Thoracic aorta (tissue), 2 donors: Measurements from ENCODE around the gene VAT1L. TPM values are rescaled to one million over a fixed set of nuclear protein-coding genes. Genes with fewer than 3 reads are reported as not detected.

Experiments
- ATAC-seq: fragments of 150-250 bp; one replicate; pipeline ENCODE4 v1.8.0; 2017; ENCODE audit warnings: low read depth; ENCODE audit not compliant: insufficient number of reproducible peaks, low FRiP score
- DNase-seq: peaks from one replicate; pipeline ENCODE4 v3.0.0-alpha.2; 2020; ENCODE audit warnings: low spot score
- H3K27ac ChIP-seq, 2 donors: fragments of 200-600 bp; sonication (generic); 1 replicate in 1 of 2; 2 replicates in 1 of 2; pipeline ENCODE4 v1.5.1; 2016; ENCODE audit warnings: mild to moderate bottlenecking in 2 of 2, moderate library complexity in 2 of 2
- H3K27me3 ChIP-seq: fragments of 200-600 bp; sonication (generic); replicated peaks from 2 replicates; pipeline ENCODE4 v1.6.0; 2016; ENCODE audit warnings: mild to moderate bottlenecking; ENCODE audit not compliant: insufficient read depth
- H3K36me3 ChIP-seq: fragments of 200-600 bp; sonication (generic); one replicate; pipeline ENCODE4 v1.5.1; 2016
- H3K4me1 ChIP-seq, 2 donors: fragments of 200-600 bp; sonication (generic); 1 replicate in 1 of 2; 2 replicates in 1 of 2; pipeline versions ENCODE4 v1.5.1 to v1.6.0; 2016; ENCODE audit warnings: low read depth in 2 of 2, mild to moderate bottlenecking in 1 of 2; ENCODE audit not compliant: control insufficient read depth in 1 of 2
- H3K4me3 ChIP-seq: fragments of 200-600 bp; sonication (generic); 2 replicates; pipeline ENCODE4 v1.5.1; 2016; ENCODE audit warnings: mild to moderate bottlenecking
- H3K9me3 ChIP-seq: fragments of 200-600 bp; sonication (generic); 2 replicates; pipeline ENCODE4 v1.5.1; 2016
- CTCF ChIP-seq: fragments of 200-600 bp; sonication (generic); IDR thresholded peaks from one replicate; pipeline ENCODE4 v1.5.1; 2019; ENCODE audit warnings: antibody characterized with exemption
- total RNA-seq, 2 donors: library from RNA; depleted of rRNA; stranded (reverse); fragments of >200 nt; gene quantifications; one replicate each; pipeline versions ENCODE4 v1.1.0 to v1.2.3, GENCODE V29; 2016

Gene VAT1L
- total RNA-seq, 2 donors from 2014 or later = 10.4 to 27.1 TPM

GRCh38 chr16:77763994-77764393 lies 24.4 kb upstream of the VAT1L start:
- no peaks in the 10 kb centered on the region for H3K27me3 ChIP-seq
- no peak for TF ChIP-seq CTCF
- no peak overlapping the region for H3K4me3 ChIP-seq
- H3K27ac ChIP-seq = peak overlapping the region in 1 of 2 donors; percentile 33
- H3K9me3 ChIP-seq = no peaks in the 10 kb centered on the region
- ATAC-seq (no peak), DNase-seq (no peak)
- H3K36me3 ChIP-seq = no peaks in the 10 kb centered on the region
- peaks cover 0 to 12% of the 10 kb centered on the region in 2 donors for H3K4me1 ChIP-seq

- H3K27ac ChIP-seq = no peak overlapping the region
- H3K36me3 ChIP-seq = no peaks in the 10 kb centered on the region
- DNase-seq (no peak), ATAC-seq (no peak)
- no peak overlapping the region for H3K4me3 ChIP-seq
- no peaks in the 10 kb centered on the region for H3K9me3 ChIP-seq
- H3K4me1 ChIP-seq = peaks cover 0 to 12% of the 10 kb centered on the region in 2 donors
- no peaks in the 10 kb centered on the region for H3K27me3 ChIP-seq
- TF ChIP-seq CTCF = no peak
Measured at GRCh38 chr16:77767211-77767610, 21.2 kb upstream of the VAT1L start.

- no peak overlapping the region for H3K27ac ChIP-seq
- H3K4me1 ChIP-seq = peaks cover 0 to 12% of the 10 kb centered on the region in 2 donors
- H3K27me3 ChIP-seq = no peaks in the 10 kb centered on the region
- H3K4me3 ChIP-seq = no peak overlapping the region
- H3K36me3 ChIP-seq = no peaks in the 10 kb centered on the region
- H3K9me3 ChIP-seq = no peaks in the 10 kb centered on the region
- no peak for ATAC-seq
- no peak for TF ChIP-seq CTCF
- no peak for DNase-seq
Measured at GRCh38 chr16:77767826-77768225, 20.5 kb upstream of the VAT1L start.

- Histone ChIP-seq H3K27me3 (no peaks in the 10 kb centered on the region), H3K27ac (no peak overlapping the region), H3K36me3 (no peaks in the 10 kb centered on the region), H3K4me3 (no peak overlapping the region), H3K4me1 (peaks cover 0 to 7% of the 10 kb centered on the region in 2 donors), H3K9me3 (no peaks in the 10 kb centered on the region)
- DNase-seq = no peak
- ATAC-seq = no peak
- TF ChIP-seq CTCF = no peak
Measured at GRCh38 chr16:77775911-77776909, 12.2 kb upstream of the VAT1L start.

GRCh38 chr16:77777745-77778144 lies 10.6 kb upstream of the VAT1L start:
- no peak for TF ChIP-seq CTCF
- no peak overlapping the region for H3K4me3 ChIP-seq
- DNase-seq = no peak
- no peaks in the 10 kb centered on the region for H3K27me3 ChIP-seq
- no peaks in the 10 kb centered on the region for H3K36me3 ChIP-seq
- no peak for ATAC-seq
- H3K27ac ChIP-seq = no peak overlapping the region
- H3K9me3 ChIP-seq = no peaks in the 10 kb centered on the region
- H3K4me1 ChIP-seq = peaks cover 0 to 7% of the 10 kb centered on the region in 2 donors
